Measurements from ENCODE around the gene MMP12. TPM values are rescaled to one million over a fixed set of nuclear protein-coding genes. Genes with fewer than 3 reads are reported as not detected.

MMP12 gene
- polyA plus RNA-seq, 3 donors: not detected

DNA sequence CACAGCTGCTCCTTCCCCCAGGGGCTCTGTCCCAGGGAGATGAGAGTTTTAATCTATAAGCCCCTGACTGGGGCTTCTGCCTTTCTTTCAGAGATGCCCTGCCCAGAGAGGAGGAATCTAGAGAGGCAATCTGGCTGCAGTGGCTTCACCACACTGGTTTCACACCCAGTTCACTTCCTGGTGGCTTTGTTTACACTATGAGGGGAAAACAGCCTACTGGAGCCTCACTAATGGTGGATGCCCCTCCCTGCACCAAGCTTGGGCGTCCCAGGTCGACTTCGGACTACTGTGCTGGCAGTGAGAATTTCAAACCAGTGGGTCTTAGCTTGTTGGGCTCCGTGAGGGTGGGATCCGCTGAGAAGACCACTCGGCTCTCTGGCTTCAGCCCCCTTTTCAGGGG, 55.3 kb downstream of the MMP12 start:
- DNase-seq: no peak
- Mint-ChIP-seq H3K36me3 (no peaks in the 10 kb centered on the region), H3K4me1 (peaks cover 3% of the 10 kb centered on the region), H3K27ac (no peak overlapping the region), H3K27me3 (ENCODE audit: low read depth in 3 of 3) (peaks cover 4 to 5% (median 4%) of the 10 kb centered on the region in 3 donors), H3K4me3 (no peak overlapping the region), H3K9me3 (peaks cover 0 to 13% (median 6%) of the 10 kb centered on the region in 7 donors)
- TF ChIP-seq CTCF (IDR thresholded peaks at IDR 0.05): no peak
- Histone ChIP-seq H2AFZ (ENCODE audit: insufficient read depth, low read depth, low read length, poor library complexity, severe bottlenecking) (no peak overlapping the region), H3K9me3 (replicated peaks in 1 of 2; ENCODE audit: control insufficient read depth in 1 of 2, insufficient read depth in 1 of 2, low read length in 2 of 2) (no peaks in the 10 kb centered on the region), H3K9ac (ENCODE audit: insufficient read depth, low read length, poor library complexity, severe bottlenecking) (no peak overlapping the region), H4K20me1 (ENCODE audit: insufficient read depth, low read length) (no peaks in the 10 kb centered on the region), H3K36me3 (replicated peaks in 1 of 2; ENCODE audit: control insufficient read depth in 1 of 2, insufficient read depth in 2 of 2, low read length in 2 of 2) (no peaks in the 10 kb centered on the region), H3K4me3 (replicated peaks in 1 of 3; ENCODE audit: low read depth in 2 of 3, low read length in 3 of 3) (no peak overlapping the region), H3K79me2 (ENCODE audit: insufficient read depth, low read length) (no peaks in the 10 kb centered on the region), H3K4me2 (replicated peaks; ENCODE audit: extremely low read depth, low read length, poor library complexity, severe bottlenecking) (no peak overlapping the region), H3K4me1 (ENCODE audit: control insufficient read depth in 1 of 2, insufficient read depth in 2 of 2, low read length in 2 of 2) (no peaks in the 10 kb centered on the region), H3K27ac (ENCODE audit: low read depth in 1 of 2, low read length in 2 of 2) (no peak overlapping the region), H3K27me3 (ENCODE audit: control insufficient read depth in 2 of 2, insufficient read depth in 2 of 2, low read length in 2 of 2) (no peaks in the 10 kb centered on the region)
- intact Hi-C loops (cut with micrococcal nuclease): no loop called here
- WGBS (ENCODE audit: insufficient coverage): 84% methylated on average over 5 of the region's 6 CpGs

DNA sequence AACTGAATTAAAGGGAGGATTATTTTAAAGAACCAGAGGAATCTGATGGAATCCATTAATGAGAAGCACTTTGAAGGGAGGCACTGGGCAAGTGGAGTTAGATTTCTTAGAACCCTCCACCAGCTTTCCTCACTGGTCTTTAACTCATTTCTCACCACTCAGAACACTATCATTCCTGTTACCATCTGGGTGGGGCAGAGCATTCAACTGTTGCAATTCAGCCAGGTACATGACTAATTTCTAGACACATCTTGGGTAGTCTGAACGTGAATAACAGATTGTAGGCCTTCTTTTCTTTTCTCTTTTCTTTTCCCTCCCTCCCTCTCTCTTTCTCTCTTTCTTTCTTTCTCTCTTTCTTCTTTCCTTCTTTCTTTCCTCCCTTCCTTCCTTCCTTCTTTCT, 61.3 kb downstream of the MMP12 start:
- Histone ChIP-seq H3K9ac (ENCODE audit: insufficient read depth, low read length, poor library complexity, severe bottlenecking) (no peak overlapping the region), H4K20me1 (ENCODE audit: insufficient read depth, low read length) (no peaks in the 10 kb centered on the region), H2AFZ (ENCODE audit: insufficient read depth, low read depth, low read length, poor library complexity, severe bottlenecking) (no peak overlapping the region), H3K79me2 (ENCODE audit: insufficient read depth, low read length) (no peaks in the 10 kb centered on the region), H3K4me1 (ENCODE audit: control insufficient read depth in 1 of 2, insufficient read depth in 2 of 2, low read length in 2 of 2) (no peaks in the 10 kb centered on the region), H3K4me2 (replicated peaks; ENCODE audit: extremely low read depth, low read length, poor library complexity, severe bottlenecking) (no peak overlapping the region), H3K36me3 (replicated peaks in 1 of 2; ENCODE audit: control insufficient read depth in 1 of 2, insufficient read depth in 2 of 2, low read length in 2 of 2) (no peaks in the 10 kb centered on the region), H3K9me3 (replicated peaks in 1 of 2; ENCODE audit: control insufficient read depth in 1 of 2, insufficient read depth in 1 of 2, low read length in 2 of 2) (no peaks in the 10 kb centered on the region), H3K4me3 (replicated peaks in 1 of 3; ENCODE audit: low read depth in 2 of 3, low read length in 3 of 3) (no peak overlapping the region), H3K27ac (ENCODE audit: low read depth in 1 of 2, low read length in 2 of 2) (no peak overlapping the region), H3K27me3 (ENCODE audit: control insufficient read depth in 2 of 2, insufficient read depth in 2 of 2, low read length in 2 of 2) (no peaks in the 10 kb centered on the region)
- DNase-seq: no peak
- H3K4me3 Mint-ChIP-seq: no peak overlapping the region
- no peak for TF ChIP-seq CTCF (IDR thresholded peaks at IDR 0.05)
- no CpG with 5 or more reads among the region's 1 CpG for WGBS (ENCODE audit: insufficient coverage)
- H3K27ac Mint-ChIP-seq: no peak overlapping the region
- peaks cover 4 to 6% (median 5%) of the 10 kb centered on the region in 3 donors for H3K27me3 Mint-ChIP-seq (ENCODE audit: low read depth in 3 of 3)
- H3K4me1 Mint-ChIP-seq: no peaks in the 10 kb centered on the region
- H3K9me3 Mint-ChIP-seq: peaks cover 0 to 11% (median 6%) of the 10 kb centered on the region in 7 donors
- no peaks in the 10 kb centered on the region for H3K36me3 Mint-ChIP-seq
- intact Hi-C loops (cut with micrococcal nuclease): no loop called here

Small RNAs within 50 kb of the gene (small RNA-seq; reads per million reads assigned to genes)
- gene RNU7-159P (ENCODE audit: insufficient read length, low read depth): not detected

Other genes with a start within 250 kb of the MMP12 start
- gene MMP20, start 249.7 kb downstream of the MMP12 start, polyA plus RNA-seq: not detected
- gene MMP27, start 169.2 kb downstream of the MMP12 start, polyA plus RNA-seq: not detected
- under 1 TPM in 1 of 3 donors, not detected in 2; 0.14 TPM for gene MMP8, start 150.0 kb downstream of the MMP12 start, polyA plus RNA-seq
- gene MMP10, start 94.4 kb downstream of the MMP12 start, polyA plus RNA-seq: not detected
- gene MMP1, start 76.8 kb downstream of the MMP12 start, polyA plus RNA-seq: not detected
- not detected for gene MMP3, start 31.4 kb downstream of the MMP12 start, polyA plus RNA-seq
- gene MMP13, start 80.8 kb upstream of the MMP12 start, polyA plus RNA-seq: not detected
- gene DCUN1D5, start 217.2 kb upstream of the MMP12 start, polyA plus RNA-seq: 10 to 100 TPM in 2 of 3 donors, 1 to 10 TPM in 1; 7.8 to 20.3 (median 19.5) TPM
- 1 to 10 TPM in 1 of 3 donors, under 1 TPM in 2; 0.10 to 1.5 (median 0.36) TPM for gene DYNC2H1, start 234.4 kb upstream of the MMP12 start, polyA plus RNA-seq